ENCODE data around the gene GLI1.

GRCh38 chr12:57515408-57515933, 55.9 kb downstream of the GLI1 start:
- TF ChIP-seq CTCF (IDR thresholded peaks at IDR 0.05) = no peak
- no peak for TF ChIP-seq POLR2A (IDR thresholded peaks at IDR 0.05; ENCODE audit: low read depth)
- TF ChIP-seq EP300 (IDR thresholded peaks at IDR 0.05) = no peak

All from esophagus muscularis mucosa (tissue), 4 donors.